Esophagus (tissue), 2 donors: ENCODE data around the gene PREP. TPM values are rescaled to one million over a fixed set of nuclear protein-coding genes. Genes with fewer than 3 reads are reported as not detected.

Source experiments
- H3K27ac ChIP-seq, 2 donors: one replicate each; pipeline ENCODE4 v1.5.1; 2013; ENCODE audit warnings: low read depth in 2 of 2, mild to moderate bottlenecking in 2 of 2, inconsistent platforms in 1 of 2, low read length in 1 of 2, moderate library complexity in 1 of 2
- H3K27me3 ChIP-seq, 2 donors: one replicate each; pipeline ENCODE4 v1.6.1; 2013; ENCODE audit warnings: low read length in 2 of 2, control low read depth in 1 of 2, mild to moderate bottlenecking in 1 of 2; ENCODE audit not compliant: insufficient read depth in 2 of 2, control insufficient read depth in 1 of 2
- H3K36me3 ChIP-seq, 2 donors: one replicate each; pipeline ENCODE4 v1.6.1; 2013; ENCODE audit warnings: low read length in 1 of 2; ENCODE audit not compliant: control insufficient read depth in 2 of 2, insufficient read depth in 2 of 2
- H3K4me1 ChIP-seq, 2 donors: one replicate each; pipeline ENCODE4 v1.6.1; 2013; ENCODE audit warnings: low read length in 1 of 2; ENCODE audit not compliant: control insufficient read depth in 2 of 2, insufficient read depth in 2 of 2
- H3K4me3 ChIP-seq, 2 donors: one replicate each; pipeline ENCODE4 v1.5.1; 2013; ENCODE audit warnings: low read length in 2 of 2, mild to moderate bottlenecking in 2 of 2, low read depth in 1 of 2, moderate library complexity in 1 of 2
- H3K9me3 ChIP-seq, 2 donors: one replicate each; pipeline ENCODE4 v1.6.1; 2013; ENCODE audit warnings: mild to moderate bottlenecking in 2 of 2, low read depth in 1 of 2, low read length in 1 of 2, moderate library complexity in 1 of 2; ENCODE audit not compliant: control insufficient read depth in 2 of 2, insufficient read depth in 1 of 2
- WGBS, 2 donors: extraction: QIAGEN DNeasy Blood & Tissue Kit; methylation state at CpG; one replicate each; pipeline ENCODE4 v1.1.7; 2013; 5-methylcytosine and 5-hydroxymethylcytosine counted together
- polyA plus RNA-seq, 2 donors: library from polyadenylated mRNA; stranded (reverse); fragments of 200-250 nt; gene quantifications; one replicate each; pipeline ENCODE4 v1.2.3, GENCODE V29; 2013
- donor health status: healthy with polysubstance abuse.
- donor health status: Bipolar disorder and iron deficiency.

Gene PREP
- polyA plus RNA-seq, 2 donors: 11.2 to 17.4 TPM

DNA sequence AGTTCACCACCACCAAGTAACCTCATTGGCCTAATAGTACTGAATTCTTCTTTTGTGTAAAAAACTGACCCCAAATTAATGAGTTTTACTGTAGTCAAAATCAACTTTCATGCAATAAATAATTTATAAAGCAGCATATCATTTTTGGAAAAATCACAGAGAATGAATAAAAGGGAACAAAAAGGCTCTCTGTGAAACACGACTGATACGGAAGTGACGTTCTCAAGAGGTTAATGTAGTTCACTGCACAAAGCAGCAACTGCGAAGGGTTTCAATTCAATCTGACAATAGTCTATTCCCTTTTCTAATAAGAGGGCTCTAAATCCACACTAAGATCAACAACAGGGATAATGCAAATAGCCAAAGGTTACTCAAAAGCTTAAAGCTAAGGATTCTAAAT, 70.3 kb downstream of the PREP start:
- Histone ChIP-seq H3K27ac (no peak overlapping the region), H3K36me3 (peaks cover 3 to 7% of the 10 kb centered on the region in 2 donors), H3K4me3 (no peak overlapping the region), H3K27me3 (no peaks in the 10 kb centered on the region), H3K4me1 (no peaks in the 10 kb centered on the region), H3K9me3 (no peaks in the 10 kb centered on the region)
- WGBS, 2 donors: 94 to 96% methylated on average over 4 of the region's 4 CpGs

DNA sequence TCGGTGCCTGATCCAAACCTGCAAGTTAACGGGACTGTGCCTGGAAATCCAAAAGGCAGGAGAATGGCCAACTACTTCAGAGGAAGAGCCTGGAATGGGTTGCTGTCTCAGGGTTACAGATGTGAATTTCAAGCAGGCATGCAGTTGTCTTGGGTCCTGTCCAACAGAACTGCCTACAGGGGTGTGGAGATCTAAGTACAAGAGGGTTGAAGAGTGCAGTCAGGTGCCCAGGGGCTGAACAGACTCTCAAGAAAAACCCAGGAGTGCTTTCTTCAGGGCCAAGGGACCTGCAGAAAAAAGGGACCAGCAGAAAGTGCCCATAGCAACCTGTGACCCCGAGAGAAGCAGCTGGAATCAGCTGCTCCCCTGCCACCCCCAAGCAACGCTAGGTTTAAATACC, 71.0 kb downstream of the PREP start:
- WGBS, 2 donors: 90 to 92% methylated on average over 4 of the region's 4 CpGs

DNA sequence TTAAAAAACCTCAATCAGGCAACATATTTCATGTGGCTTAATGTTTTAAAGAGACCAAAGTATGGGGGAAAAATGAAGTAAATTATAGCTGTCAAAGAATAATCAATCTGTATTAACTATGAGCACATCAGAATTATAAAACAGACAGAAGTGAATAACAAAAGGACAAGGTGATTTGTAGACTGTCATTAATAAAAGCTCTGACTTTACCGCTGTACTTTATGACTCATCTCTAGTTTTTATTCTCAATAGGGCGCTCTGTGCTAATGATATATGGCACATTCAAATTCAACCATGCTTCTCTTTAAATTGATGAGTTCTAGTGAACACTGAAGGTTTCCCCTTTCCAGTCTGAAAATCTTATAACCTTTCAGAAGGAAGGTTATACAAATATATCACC, 72.0 kb downstream of the PREP start:
- WGBS, 2 donors: 53 to 71% methylated on average over 2 of the region's 2 CpGs

More for the DNA sequence above, 71.0 kb downstream of the PREP start:
- Histone ChIP-seq H3K4me3 (no peak overlapping the region), H3K4me1 (no peaks in the 10 kb centered on the region), H3K9me3 (no peaks in the 10 kb centered on the region), H3K36me3 (peaks cover 3 to 7% of the 10 kb centered on the region in 2 donors), H3K27ac (no peak overlapping the region), H3K27me3 (no peaks in the 10 kb centered on the region)

DNA sequence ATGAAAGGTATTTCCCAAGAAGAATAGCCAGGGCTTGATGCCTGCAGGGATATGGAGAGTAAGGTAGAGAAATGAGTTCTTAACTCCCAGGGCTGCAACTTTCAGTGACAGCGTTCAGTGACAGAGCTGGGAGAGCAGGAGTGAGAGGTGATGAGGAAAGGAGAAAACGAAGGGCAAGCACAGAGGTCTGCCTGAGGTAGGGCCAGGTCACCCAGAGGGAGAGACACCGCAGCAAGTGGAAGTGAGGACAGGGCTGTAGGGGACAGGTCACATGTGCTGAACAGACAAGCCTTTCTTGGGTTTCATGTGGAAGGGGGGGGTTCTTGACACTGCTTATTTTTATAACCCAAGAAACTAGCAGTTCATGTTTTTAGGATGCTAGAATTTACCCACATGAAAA, 72.5 kb downstream of the PREP start:
- H3K27ac ChIP-seq: no peak overlapping the region
- H3K27me3 ChIP-seq: no peaks in the 10 kb centered on the region
- no peak overlapping the region for H3K4me3 ChIP-seq
- peaks cover 3 to 7% of the 10 kb centered on the region in 2 donors for H3K36me3 ChIP-seq
- WGBS, 2 donors: 90 to 94% methylated on average over 3 of the region's 3 CpGs
- H3K9me3 ChIP-seq: no peaks in the 10 kb centered on the region
- H3K4me1 ChIP-seq: no peaks in the 10 kb centered on the region

More for the DNA sequence above, 72.0 kb downstream of the PREP start:
- no peaks in the 10 kb centered on the region for H3K4me1 ChIP-seq
- no peaks in the 10 kb centered on the region for H3K27me3 ChIP-seq
- no peaks in the 10 kb centered on the region for H3K9me3 ChIP-seq
- no peak overlapping the region for H3K27ac ChIP-seq
- H3K36me3 ChIP-seq: peaks cover 3 to 7% of the 10 kb centered on the region in 2 donors
- no peak overlapping the region for H3K4me3 ChIP-seq

DNA sequence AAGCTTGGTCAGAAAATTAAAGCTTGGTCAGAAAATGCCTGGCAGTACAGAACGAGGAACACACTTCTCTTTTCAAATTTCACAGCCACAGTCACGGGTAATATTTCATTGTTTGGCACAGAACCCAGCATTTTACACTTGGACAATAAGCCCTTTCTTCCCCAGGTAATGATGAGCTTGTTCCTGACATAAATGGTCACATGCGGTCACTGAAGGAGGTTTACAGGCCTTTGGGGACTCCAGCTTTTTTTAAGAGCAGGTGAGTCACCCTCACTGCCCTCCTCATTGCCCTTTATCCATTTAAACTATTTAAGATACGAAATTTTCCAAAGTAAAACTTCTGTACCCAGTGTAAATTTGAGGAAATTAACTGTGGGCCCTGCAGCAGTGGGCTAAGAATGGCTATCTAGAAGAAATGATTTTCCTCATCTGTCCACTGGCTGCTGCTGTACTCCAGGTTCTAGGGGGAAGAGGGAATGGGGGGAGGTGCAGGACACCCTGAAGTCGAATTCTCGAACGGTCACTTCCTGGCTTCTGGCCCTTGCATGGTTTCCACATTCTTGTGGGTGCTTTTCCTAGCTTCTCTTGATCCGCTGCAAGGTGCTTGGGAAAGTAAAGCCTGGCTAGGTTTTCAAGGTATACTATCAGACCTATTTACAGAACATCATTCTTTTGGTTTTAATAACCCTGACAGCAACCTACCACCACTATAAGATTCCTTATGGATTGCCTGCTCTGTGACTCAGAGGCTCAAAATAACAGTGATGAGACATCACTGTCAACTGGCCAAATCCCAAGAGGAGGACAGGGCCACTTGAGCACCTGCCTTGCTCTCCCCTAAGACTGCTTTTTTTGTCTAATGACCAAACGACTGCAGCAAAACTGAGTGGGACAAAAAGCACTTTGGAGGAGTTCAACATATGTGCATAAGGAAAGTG, 75.8 kb downstream of the PREP start:
- H3K36me3 ChIP-seq: peaks cover 5 to 13% of the 10 kb centered on the region in 2 donors
- no peaks in the 10 kb centered on the region for H3K9me3 ChIP-seq
- 78 to 83% methylated on average over 9 of the region's 9 CpGs for WGBS, 2 donors
- H3K27me3 ChIP-seq: no peaks in the 10 kb centered on the region
- no peak overlapping the region for H3K27ac ChIP-seq
- H3K4me1 ChIP-seq: peaks cover 0 to 2% of the 10 kb centered on the region in 2 donors
- H3K4me3 ChIP-seq: no peak overlapping the region

DNA sequence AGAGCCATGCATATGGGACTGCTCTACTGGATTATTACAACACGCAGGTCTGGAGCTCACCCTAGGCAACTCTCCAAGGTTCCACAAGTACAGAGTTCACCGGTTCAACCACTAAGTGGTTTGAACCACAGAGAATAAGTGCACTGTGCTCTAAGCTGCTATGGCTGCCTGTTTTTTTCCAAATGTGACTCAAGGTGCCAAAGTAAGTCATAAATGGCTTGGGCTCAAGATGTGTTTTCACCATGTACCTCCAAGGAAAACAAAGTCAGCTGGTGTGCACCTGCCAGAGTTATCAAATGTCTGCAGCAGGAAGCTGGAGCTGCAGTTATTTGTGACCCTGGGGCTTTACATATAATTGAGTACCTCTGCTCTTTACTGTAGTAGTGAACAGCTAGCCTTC, 76.7 kb downstream of the PREP start:
- H3K4me1 ChIP-seq: peaks cover 0 to 2% of the 10 kb centered on the region in 2 donors
- H3K27ac ChIP-seq: no peak overlapping the region
- no peak overlapping the region for H3K4me3 ChIP-seq
- 43 to 49% methylated on average over 2 of the region's 2 CpGs for WGBS, 2 donors
- H3K36me3 ChIP-seq: peaks cover 2 to 13% of the 10 kb centered on the region in 2 donors
- H3K9me3 ChIP-seq: no peaks in the 10 kb centered on the region
- H3K27me3 ChIP-seq: no peaks in the 10 kb centered on the region

DNA sequence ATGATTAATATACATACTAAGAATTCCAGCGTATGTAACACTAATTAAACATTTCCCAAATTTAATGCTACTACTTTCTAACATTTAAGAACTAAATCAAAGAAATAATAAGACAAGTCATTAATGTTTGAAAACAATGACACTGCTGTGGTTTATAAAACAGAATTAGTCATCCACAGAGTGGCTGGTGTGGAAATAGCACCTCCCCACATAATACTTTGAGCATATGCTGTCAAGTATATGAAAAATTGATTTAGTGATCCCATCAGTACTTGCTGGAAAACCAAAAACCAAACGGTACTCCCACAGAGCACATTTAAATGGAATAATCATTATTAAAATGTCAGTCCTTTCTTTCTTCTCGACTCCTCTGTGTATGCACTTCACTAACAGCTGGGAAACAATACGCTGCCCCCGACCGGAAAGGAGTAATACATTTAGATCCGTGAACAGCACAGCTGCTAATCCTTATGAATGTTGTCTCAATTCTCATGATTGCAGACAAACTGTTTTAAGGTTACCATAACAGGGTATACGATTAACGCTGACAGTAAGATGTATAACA, 78.4 kb downstream of the PREP start:
- Histone ChIP-seq H3K27me3 (no peaks in the 10 kb centered on the region), H3K27ac (no peak overlapping the region), H3K36me3 (peaks cover 2 to 9% of the 10 kb centered on the region in 2 donors), H3K4me1 (peaks cover 0 to 2% of the 10 kb centered on the region in 2 donors), H3K4me3 (no peak overlapping the region), H3K9me3 (no peaks in the 10 kb centered on the region)
- WGBS, 2 donors: 74 to 77% methylated on average over 9 of the region's 9 CpGs

DNA sequence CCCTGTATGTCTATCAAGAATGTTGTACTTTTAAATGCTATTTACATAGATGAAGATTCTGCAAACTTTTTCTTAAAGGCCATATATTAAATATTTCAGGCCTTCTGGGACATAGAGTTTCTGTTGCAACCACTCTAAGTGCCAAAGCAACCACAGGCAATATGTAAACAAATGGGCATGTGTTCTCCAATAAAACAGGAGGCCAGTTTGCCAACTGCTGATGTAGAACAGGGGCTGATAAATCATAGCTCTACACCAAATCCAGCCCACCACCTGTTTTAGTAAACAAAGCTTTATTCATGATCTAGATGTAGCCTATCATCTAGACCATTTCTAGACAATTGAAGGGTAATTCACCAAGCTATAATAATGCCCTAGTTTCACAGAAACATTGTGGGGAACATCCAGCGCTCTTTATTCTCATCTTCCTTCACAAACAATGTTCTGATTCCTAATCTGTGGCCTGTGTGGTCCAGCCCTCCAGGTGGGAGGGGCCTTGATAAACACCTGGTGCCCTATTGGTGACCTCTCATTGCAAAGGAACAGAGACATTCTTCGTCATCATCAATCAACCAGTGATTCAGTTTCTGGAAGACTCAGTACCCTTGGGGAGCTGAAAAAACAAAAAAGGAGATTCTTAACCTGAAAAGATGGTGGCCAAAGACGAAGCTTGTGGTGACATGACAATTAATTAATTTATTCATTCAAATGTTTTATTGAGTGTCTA, 80.2 kb downstream of the PREP start:
- Histone ChIP-seq H3K27ac (no peak overlapping the region), H3K27me3 (no peaks in the 10 kb centered on the region), H3K4me1 (peaks cover 0 to 2% of the 10 kb centered on the region in 2 donors), H3K36me3 (peaks cover 2 to 11% of the 10 kb centered on the region in 2 donors), H3K4me3 (no peak overlapping the region), H3K9me3 (no peaks in the 10 kb centered on the region)
- 68 to 83% methylated on average over 3 of the region's 3 CpGs for WGBS, 2 donors

DNA sequence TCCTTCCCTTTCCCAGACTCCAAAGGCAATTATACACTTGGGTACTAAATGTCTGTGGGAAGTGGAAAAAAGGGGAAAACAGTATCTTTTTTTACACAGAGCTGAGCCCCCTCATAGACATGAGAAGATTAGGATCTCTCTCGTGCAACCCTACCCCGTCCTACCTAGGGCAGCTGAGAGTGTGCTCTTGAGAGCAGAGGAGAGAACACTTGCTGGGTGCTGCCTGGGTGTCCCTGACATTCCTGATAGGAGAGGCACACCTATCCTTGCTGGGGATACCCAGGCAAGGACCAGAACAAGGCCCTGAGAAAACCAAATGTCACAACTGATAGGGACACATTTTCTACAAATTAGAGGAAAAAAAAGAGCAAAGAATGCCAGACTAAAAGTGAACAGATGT, 81.2 kb downstream of the PREP start:
- peaks cover 0 to 2% of the 10 kb centered on the region in 2 donors for H3K4me1 ChIP-seq
- no peaks in the 10 kb centered on the region for H3K9me3 ChIP-seq
- peaks cover 5 to 9% of the 10 kb centered on the region in 2 donors for H3K36me3 ChIP-seq
- WGBS, 2 donors: 94 to 99% methylated on average over 2 of the region's 2 CpGs
- H3K27ac ChIP-seq: no peak overlapping the region
- H3K27me3 ChIP-seq: no peaks in the 10 kb centered on the region
- H3K4me3 ChIP-seq: no peak overlapping the region
